HG03575 (cell line): ENCODE results near the gene TAS2R31.

ENCODE experiments used
- ATAC-seq: cut with Tn5 transposase; IDR thresholded peaks from one replicate; pipeline ENCODE4 v1.9.1; 2021; ENCODE audit not compliant: unreplicated experiment, insufficient number of reproducible peaks, low FRiP score; ENCODE audit errors: extremely low read depth

The TAS2R31 gene

DNA sequence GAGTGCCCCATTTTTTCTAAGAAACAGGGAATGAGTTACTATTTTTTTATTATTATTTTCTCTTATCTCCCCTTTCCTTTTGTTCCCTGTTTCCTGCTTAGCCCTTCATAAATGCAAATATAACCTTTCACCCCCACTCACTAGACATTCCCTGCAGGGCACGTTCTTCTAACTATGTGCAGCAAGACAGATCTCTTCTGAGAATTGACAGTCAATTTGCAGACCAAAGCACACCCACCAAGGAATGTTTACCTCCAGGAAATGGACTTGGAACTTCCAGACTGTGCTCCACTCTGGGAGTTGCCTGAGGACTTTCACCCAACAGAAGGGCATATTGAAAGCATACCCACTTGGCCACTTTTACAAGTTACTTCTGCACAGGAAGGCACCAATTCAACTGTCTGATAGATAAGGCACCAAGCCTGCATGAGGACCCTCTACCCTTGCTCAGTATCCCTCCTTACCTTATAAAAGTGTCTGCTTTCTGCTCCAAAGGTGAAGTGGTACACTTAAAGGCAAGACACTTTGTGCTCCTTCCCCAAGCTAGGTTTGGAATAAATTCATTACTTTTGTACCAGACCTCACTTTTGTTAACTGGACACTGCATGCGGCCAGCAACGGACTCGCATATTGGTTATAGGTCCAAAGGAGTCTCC lies 15.3 kb downstream of the TAS2R31 start:
- ATAC-seq: no peak

GRCh38 chr12:11014234-11014633 lies 17.0 kb downstream of the TAS2R31 start:
- ATAC-seq: no peak

- no peak for ATAC-seq
These were observed 23.6 kb downstream of the TAS2R31 start for GRCh38 chr12:11007608-11008007.

GRCh38 chr12:10998204-10998603 lies 33.0 kb downstream of the TAS2R31 start, which contains the start of gene TAS2R20:
TAS2R20 (minus strand) TSS chr12:10998304; CDS start chr12:10997875, 429 bp downstream.
- no peak for ATAC-seq

GRCh38 chr12:10994307-10994706 lies 36.9 kb downstream of the TAS2R31 start:
- ATAC-seq: no peak

DNA sequence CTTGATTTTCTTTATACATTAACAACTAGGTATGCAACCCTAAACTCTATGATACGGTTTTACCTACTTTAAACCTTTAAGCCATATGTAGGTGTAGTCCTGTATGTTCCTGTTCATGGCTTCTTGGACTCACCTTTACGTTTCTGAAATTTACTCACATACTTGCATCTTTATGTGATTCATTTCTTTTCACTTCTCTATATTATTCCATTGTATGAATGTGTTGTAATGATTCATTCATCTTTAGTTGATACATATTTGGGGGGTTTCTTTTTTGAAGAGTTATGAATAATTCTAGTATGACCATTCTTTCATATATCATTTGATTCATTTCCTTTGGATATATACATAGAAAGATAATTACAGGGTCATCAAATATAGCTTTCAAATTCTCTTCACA lies 42.1 kb downstream of the TAS2R31 start:
- ATAC-seq: no peak

GRCh38 chr12:10986812-10987211 lies 44.4 kb downstream of the TAS2R31 start, which contains the start of gene TAS2R50:
TAS2R50 (minus strand) TSS chr12:10986912; CDS start chr12:10986860, 52 bp downstream.
- no peak for ATAC-seq

- ATAC-seq: no peak
These were observed 49.0 kb downstream of the TAS2R31 start for GRCh38 chr12:10982244-10982643.
